HCT116 (cell line): Measurements from ENCODE around the gene GPR63. TPM values are rescaled to one million over a fixed set of nuclear protein-coding genes. Genes with fewer than 3 reads are reported as not detected.

Source experiments
- ATAC-seq: fragments of 200-7000 bp; cut with Tn5 transposase; 2 replicates; pipeline ENCODE4 v1.9.1; 2020; ENCODE audit warnings: mild to moderate bottlenecking, moderate library complexity
- BruUV-seq: library from RNA; stranded (reverse); fragments of 400-500 nt; replicated peaks from 2 replicates; lab custom pipeline; 2021; lab: Mats Ljungman, UMichigan
- CTCF ChIA-PET: fragments of 300-600 bp; sonication (Branson Sonifier 250); formaldehyde crosslinking; loops from one replicate; lab custom pipeline; 2021; ENCODE audit warnings: antibody characterized with exemption; lab: Charles Lee
- POLR2A ChIA-PET: fragments of 300-600, 350-600 bp; sonication (Branson Sonifier 250); formaldehyde crosslinking; loops from one replicate; lab custom pipeline; 2021; ENCODE audit warnings: antibody characterized with exemption; lab: Charles Lee
- RAD21 ChIA-PET, 2 experiments: fragments of 300-600 bp; sonication (Branson Sonifier 250); formaldehyde crosslinking; loops; one replicate each; lab custom pipeline; 2023; ENCODE audit warnings: low total read pairs in 2 of 2; ENCODE audit not compliant: uncharacterized antibody in 2 of 2, unreplicated experiment in 2 of 2, low non-redundant PET in 1 of 2; lab: Charles Lee
- DNase-seq: peaks from one replicate; pipeline ENCODE4 v3.0.0-alpha.2; 2010; ENCODE audit warnings: low read depth, low spot score
- H2AFZ ChIP-seq: fragments of 200-600 bp; shearing (Covaris generic), sonication (generic); 2 replicates; pipeline ENCODE4 v1.6.1; 2017; ENCODE audit warnings: low read depth, mixed run types, mixed read lengths, antibody characterized with exemption, low read length; ENCODE audit not compliant: poor library complexity, severe bottlenecking
- H3K27ac ChIP-seq: 2 replicates; pipeline ENCODE4 v1.5.1; 2012; ENCODE audit warnings: low read depth, low read length
- H3K27me3 ChIP-seq: fragments of 200-600 bp; sonication (generic); 2 replicates; pipeline ENCODE4 v1.6.1; 2016; ENCODE audit warnings: mixed run types, low read length, mixed read lengths; ENCODE audit not compliant: insufficient read depth
- H3K36me3 ChIP-seq, 2 experiments: fragments of 200-500 bp in 1 of 2; fragments of 200-600 bp in 1 of 2; sonication (Bioruptor generic) in 1 of 2; sonication (generic) in 1 of 2; 2 replicates each; pipeline versions ENCODE4 v1.5.1 to v1.6.1; 2014 to 2016; ENCODE audit warnings: low read length in 2 of 2, inconsistent platforms in 1 of 2, mixed read lengths in 1 of 2, mixed run types in 1 of 2; ENCODE audit not compliant: insufficient read depth in 2 of 2, control insufficient read depth in 1 of 2
- H3K4me1 ChIP-seq, 2 experiments: fragments of 200-600 bp in 1 of 2; sonication (generic) in 1 of 2; 2 replicates each; pipeline versions ENCODE4 v1.5.1 to v1.6.1; 2012 to 2017; ENCODE audit warnings: low read length in 2 of 2, inconsistent platforms in 1 of 2, mild to moderate bottlenecking in 1 of 2, mixed read lengths in 1 of 2, mixed run types in 1 of 2, moderate library complexity in 1 of 2; ENCODE audit not compliant: insufficient read depth in 2 of 2, control insufficient read depth in 1 of 2
- H3K4me2 ChIP-seq: fragments of 200-600 bp; sonication (generic); 2 replicates; pipeline ENCODE4 v1.6.1; 2017; ENCODE audit warnings: mixed run types, low read length, mixed read lengths
- H3K4me3 ChIP-seq, 2 experiments: fragments of 200-600 bp in 1 of 2; sonication (generic) in 1 of 2; replicated peaks in 1 of 2; 2 replicates each; pipeline ENCODE4 v1.5.1; 2011 to 2016; ENCODE audit warnings: low read length in 2 of 2, control low read depth in 1 of 2, low read depth in 1 of 2, mild to moderate bottlenecking in 1 of 2, mixed read lengths in 1 of 2, mixed run types in 1 of 2
- H3K79me2 ChIP-seq: fragments of 200-600 bp; sonication (generic); 2 replicates; pipeline ENCODE4 v1.6.1; 2017; ENCODE audit warnings: mild to moderate bottlenecking, mixed run types, low read length, moderate library complexity, mixed read lengths; ENCODE audit not compliant: insufficient read depth
- H3K9ac ChIP-seq: fragments of 200-600 bp; sonication (generic); 2 replicates; pipeline ENCODE4 v1.6.1; 2016; ENCODE audit warnings: low read length, mixed read lengths
- H3K9me2 ChIP-seq: fragments of 200-600 bp; sonication (generic), shearing (Covaris generic); 2 replicates; pipeline ENCODE4 v1.6.1; 2017; ENCODE audit warnings: mixed run types, mild to moderate bottlenecking, moderate library complexity; ENCODE audit not compliant: insufficient read depth
- H3K9me3 ChIP-seq, 2 experiments: fragments of 200-500 bp in 1 of 2; fragments of 200-600 bp in 1 of 2; sonication (Bioruptor generic) in 1 of 2; sonication (generic) in 1 of 2; 2 replicates each; pipeline ENCODE4 v1.6.1; 2014 to 2017; ENCODE audit warnings: low read length in 2 of 2, mixed read lengths in 2 of 2, inconsistent platforms in 1 of 2, low read depth in 1 of 2, mild to moderate bottlenecking in 1 of 2, mixed run types in 1 of 2, moderate library complexity in 1 of 2; ENCODE audit not compliant: control insufficient read depth in 1 of 2, insufficient read depth in 1 of 2
- H4K20me1 ChIP-seq: fragments of 200-600 bp; sonication (generic), shearing (Covaris generic); 2 replicates; pipeline ENCODE4 v1.6.1; 2017; ENCODE audit warnings: mixed run types, mild to moderate bottlenecking, moderate library complexity; ENCODE audit not compliant: insufficient read depth
- ATF3 ChIP-seq: IDR thresholded peaks from 2 replicates; pipeline ENCODE4 v1.6.1; 2012
- CBX3 ChIP-seq: IDR thresholded peaks from 2 replicates; pipeline ENCODE4 v1.6.1; 2012; ENCODE audit warnings: low read depth
- CTCF ChIP-seq, 3 experiments: fragments of 200-600 bp in 1 of 3; sonication (generic) in 1 of 3; IDR thresholded peaks in 2 of 3; conservative IDR thresholded peaks in 1 of 3; 2 replicates each; pipeline ENCODE4 v1.5.1; 2012 to 2017; ENCODE audit warnings: low read depth in 2 of 3, low read length in 2 of 3, antibody characterized with exemption in 1 of 3, borderline replicate concordance in 1 of 3, control low read depth in 1 of 3, mild to moderate bottlenecking in 1 of 3, mixed read lengths in 1 of 3, mixed run types in 1 of 3, moderate library complexity in 1 of 3; ENCODE audit not compliant: insufficient read depth in 1 of 3
- EGR1 ChIP-seq: IDR thresholded peaks from 2 replicates; pipeline ENCODE4 v1.6.1; 2012; ENCODE audit warnings: low read depth
- EZH2phosphoT487 ChIP-seq: fragments of 200-600 bp; IDR thresholded peaks from 2 replicates; pipeline ENCODE4 v1.6.1; 2018; ENCODE audit warnings: antibody characterized with exemption, borderline replicate concordance
- FOSL1 ChIP-seq: IDR thresholded peaks from 2 replicates; pipeline ENCODE4 v1.6.1; 2012; ENCODE audit warnings: low read depth
- JUND ChIP-seq: IDR thresholded peaks from 2 replicates; pipeline ENCODE4 v1.6.1; 2012
- POLR2A ChIP-seq: IDR thresholded peaks from 2 replicates; pipeline ENCODE4 v1.7.0; 2011; ENCODE audit warnings: borderline replicate concordance; ENCODE audit not compliant: insufficient read depth, insufficient read length; ENCODE audit errors: extremely low read depth
- REST ChIP-seq: IDR thresholded peaks from 2 replicates; pipeline ENCODE4 v1.6.1; 2012; ENCODE audit warnings: low read depth
- SIN3A ChIP-seq: IDR thresholded peaks from 2 replicates; pipeline ENCODE4 v1.6.1; 2012; ENCODE audit warnings: low read depth
- SP1 ChIP-seq: IDR thresholded peaks from 2 replicates; pipeline ENCODE4 v1.6.1; 2012; ENCODE audit warnings: low read depth
- SRF ChIP-seq: IDR thresholded peaks from 2 replicates; pipeline ENCODE4 v1.6.1; 2012; ENCODE audit warnings: low read depth
- TCF7L2 ChIP-seq: IDR thresholded peaks from 2 replicates; pipeline ENCODE4 v1.7.0; 2011; ENCODE audit warnings: borderline replicate concordance, inconsistent platforms; ENCODE audit not compliant: insufficient read depth, insufficient read length; ENCODE audit errors: extremely low read depth
- YY1 ChIP-seq: IDR thresholded peaks from 2 replicates; pipeline ENCODE4 v1.6.1; 2011; ENCODE audit warnings: low read length, low read depth, moderate library complexity, mild to moderate bottlenecking; ENCODE audit not compliant: insufficient replicate concordance; ENCODE audit errors: extremely low read depth
- ZFX ChIP-seq: fragments of 450-650 bp; IDR thresholded peaks from 2 replicates; pipeline ENCODE4 v1.6.1; 2017
- ZNF274 ChIP-seq: fragments of 200-500 bp; sonication (Bioruptor generic); IDR thresholded peaks from 2 replicates; pipeline ENCODE4 v1.6.1; 2014; ENCODE audit warnings: mild to moderate bottlenecking, low read depth, low read length, inconsistent platforms
- intact Hi-C: fragments of 100-400 bp; cut with micrococcal nuclease; formaldehyde crosslinking; loops from 2 replicates; pipeline ENCODE4 v1.10.0; 2022
- total RNA-seq: library from RNA; stranded (reverse); gene quantifications from one replicate; pipeline ENCODE4 v1.2.1, GENCODE V29; 2021; ENCODE audit not compliant: unreplicated experiment
- TF ChIP-seq, protein P1 (sequence below): IDR thresholded peaks from 2 replicates; pipeline ENCODE4 v1.6.1; 2012
- TF ChIP-seq, protein P2 (sequence below): IDR thresholded peaks from 2 replicates; pipeline ENCODE4 v1.6.1; 2011; ENCODE audit warnings: mild to moderate bottlenecking, low read length, moderate library complexity; ENCODE audit not compliant: insufficient replicate concordance; ENCODE audit errors: extremely low read depth

GPR63 gene
- total RNA-seq, 1 experiment from 2014 or later, result 3.5 TPM

- POLR2A ChIA-PET, result no interaction called here
- BruUV-seq, result no TSS peak
- H3K36me3 ChIP-seq, result no peaks in the 10 kb centered on the region
- no peaks in the 10 kb centered on the region for H3K9me2 ChIP-seq
- intact Hi-C loops, result no loop called here
- H3K4me1 ChIP-seq, result no peaks in the 10 kb centered on the region
- no peaks in the 10 kb centered on the region for H3K9me3 ChIP-seq
- H2AFZ ChIP-seq, result no peak overlapping the region
- no peak for TF ChIP-seq CTCF (IDR thresholded peaks at IDR 0.05 in 2 of 3, conservative IDR thresholded peaks at IDR 0.05 in 1 of 3; ENCODE audit: borderline replicate concordance in 1 of 3, insufficient read depth in 1 of 3, low read depth in 2 of 3, low read length in 2 of 3)
- no peak for TF ChIP-seq POLR2A
- no peak for TF ChIP-seq FOSL1
- no peak for TF ChIP-seq JUND
- TF ChIP-seq ZNF274, result no peak
- no peak for TF ChIP-seq EGR1
- no peak for TF ChIP-seq SP1
- no peak for TF ChIP-seq SRF
- no peak for TF ChIP-seq ZFX
- no peak for TF ChIP-seq EZH2phosphoT487
- no peak for TF ChIP-seq YY1
- TF ChIP-seq, protein P1, sequence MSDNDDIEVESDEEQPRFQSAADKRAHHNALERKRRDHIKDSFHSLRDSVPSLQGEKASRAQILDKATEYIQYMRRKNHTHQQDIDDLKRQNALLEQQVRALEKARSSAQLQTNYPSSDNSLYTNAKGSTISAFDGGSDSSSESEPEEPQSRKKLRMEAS, result no peak
- no peak for TF ChIP-seq TCF7L2
- TF ChIP-seq ATF3, result no peak
- no peak for TF ChIP-seq REST
- TF ChIP-seq, protein P2, sequence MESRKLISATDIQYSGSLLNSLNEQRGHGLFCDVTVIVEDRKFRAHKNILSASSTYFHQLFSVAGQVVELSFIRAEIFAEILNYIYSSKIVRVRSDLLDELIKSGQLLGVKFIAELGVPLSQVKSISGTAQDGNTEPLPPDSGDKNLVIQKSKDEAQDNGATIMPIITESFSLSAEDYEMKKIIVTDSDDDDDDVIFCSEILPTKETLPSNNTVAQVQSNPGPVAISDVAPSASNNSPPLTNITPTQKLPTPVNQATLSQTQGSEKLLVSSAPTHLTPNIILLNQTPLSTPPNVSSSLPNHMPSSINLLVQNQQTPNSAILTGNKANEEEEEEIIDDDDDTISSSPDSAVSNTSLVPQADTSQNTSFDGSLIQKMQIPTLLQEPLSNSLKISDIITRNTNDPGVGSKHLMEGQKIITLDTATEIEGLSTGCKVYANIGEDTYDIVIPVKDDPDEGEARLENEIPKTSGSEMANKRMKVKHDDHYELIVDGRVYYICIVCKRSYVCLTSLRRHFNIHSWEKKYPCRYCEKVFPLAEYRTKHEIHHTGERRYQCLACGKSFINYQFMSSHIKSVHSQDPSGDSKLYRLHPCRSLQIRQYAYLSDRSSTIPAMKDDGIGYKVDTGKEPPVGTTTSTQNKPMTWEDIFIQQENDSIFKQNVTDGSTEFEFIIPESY, result no peak
- TF ChIP-seq SIN3A, result no peak
- TF ChIP-seq CBX3, result no peak
- H4K20me1 ChIP-seq, result no peaks in the 10 kb centered on the region
- CTCF ChIA-PET, result no interaction called here
- no peak overlapping the region for H3K27ac ChIP-seq
- H3K4me2 ChIP-seq, result no peak overlapping the region
- no peak overlapping the region for H3K4me3 ChIP-seq
- ATAC-seq (no peak), DNase-seq (no peak)
- no peaks in the 10 kb centered on the region for H3K27me3 ChIP-seq
- RAD21 ChIA-PET, result no interaction called here
- no peaks in the 10 kb centered on the region for H3K79me2 ChIP-seq
- H3K9ac ChIP-seq, result no peak overlapping the region
Measured at GRCh38 chr6:96755096-96755495, 82.2 kb downstream of the GPR63 start.
